Erythroblast (primary cell): ENCODE measurements around the gene RAP1GAP2.

Experiments used
- GATA1 ChIP-seq: IDR thresholded peaks from 2 replicates; pipeline ENCODE4 v1.6.1; 2011; ENCODE audit warnings: low read depth, mild to moderate bottlenecking, control low read depth, low read length, moderate library complexity
- POLR2A ChIP-seq: IDR thresholded peaks from 2 replicates; pipeline ENCODE4 v1.6.1; 2011; ENCODE audit warnings: mild to moderate bottlenecking, low read length

GRCh38 chr17:2847381-2848333 is 51.4 kb downstream of the RAP1GAP2 start:
- TF ChIP-seq POLR2A: no peak
- TF ChIP-seq GATA1: no peak
